ENCODE data around the gene OGDHL. TPM values are rescaled to one million over a fixed set of nuclear protein-coding genes. Genes with fewer than 3 reads are reported as not detected.
A peak's percentile ranks its signal among the peaks of the same experiment; 100 is the strongest.
"Not testable (repeated sequence)": the region's sequence is repeated elsewhere in the genome, so short reads cannot be mapped to it uniquely, and the experiment has no call there.

The OGDHL gene
- total RNA-seq: 1.2 and 2.8 TPM in 2 replicates

GRCh38 chr10:49761789-49762565 lies at the start of gene OGDHL:
OGDHL (minus strand) TSS chr10:49762323; CDS start chr10:49758592, 3,731 bp downstream.
- Mint-ChIP-seq H3K4me1 (ENCODE audit: low read depth) (no peaks in the 10 kb centered on the region), H3K9me3 (no peaks in the 10 kb centered on the region), H3K36me3 (ENCODE audit: low read depth) (no peaks in the 10 kb centered on the region), H3K27me3 (ENCODE audit: insufficient read depth) (peaks cover 4% of the 10 kb centered on the region), H3K4me3 (peak within 1 kb of the TSS; percentile 32), H3K27ac (no peak within 1 kb of the TSS)
- DNase-seq (ENCODE audit: low spot score): peak; percentile 42
- intact Hi-C loops (cut with micrococcal nuclease): loop anchor here (1.0 kb wide), 1 partner anchor 155 kb away; no protein-coding TSS in a partner anchor

- H3K27me3 Mint-ChIP-seq (ENCODE audit: insufficient read depth): peaks cover 6% of the 10 kb centered on the region
- no peak overlapping the region for H3K27ac Mint-ChIP-seq
- intact Hi-C loops (cut with micrococcal nuclease): no loop called here
- no peak for DNase-seq (ENCODE audit: low spot score)
- no peak overlapping the region for H3K4me3 Mint-ChIP-seq
- H3K4me1 Mint-ChIP-seq (ENCODE audit: low read depth): no peaks in the 10 kb centered on the region
- peaks cover 7% of the 10 kb centered on the region for H3K9me3 Mint-ChIP-seq
- H3K36me3 Mint-ChIP-seq (ENCODE audit: low read depth): no peaks in the 10 kb centered on the region
These were observed 41.9 kb upstream of the OGDHL start for GRCh38 chr10:49803988-49804387.

GRCh38 chr10:49798275-49798674 lies 36.2 kb upstream of the OGDHL start:
- H3K36me3 Mint-ChIP-seq (ENCODE audit: low read depth): no peaks in the 10 kb centered on the region
- H3K27ac Mint-ChIP-seq: no peak overlapping the region
- DNase-seq (ENCODE audit: low spot score): no peak
- peaks cover 4% of the 10 kb centered on the region for H3K27me3 Mint-ChIP-seq (ENCODE audit: insufficient read depth)
- H3K4me1 Mint-ChIP-seq (ENCODE audit: low read depth): no peaks in the 10 kb centered on the region
- H3K4me3 Mint-ChIP-seq: no peak overlapping the region
- intact Hi-C loops (cut with micrococcal nuclease): no loop called here
- no peaks in the 10 kb centered on the region for H3K9me3 Mint-ChIP-seq

GRCh38 chr10:49791100-49791499 lies 29.0 kb upstream of the OGDHL start:
- no peaks in the 10 kb centered on the region for H3K27me3 Mint-ChIP-seq (ENCODE audit: insufficient read depth)
- intact Hi-C loops (cut with micrococcal nuclease): no loop called here
- no peaks in the 10 kb centered on the region for H3K9me3 Mint-ChIP-seq
- no peaks in the 10 kb centered on the region for H3K4me1 Mint-ChIP-seq (ENCODE audit: low read depth)
- DNase-seq (ENCODE audit: low spot score): no peak
- H3K4me3 Mint-ChIP-seq: no peak overlapping the region
- no peak overlapping the region for H3K27ac Mint-ChIP-seq
- no peaks in the 10 kb centered on the region for H3K36me3 Mint-ChIP-seq (ENCODE audit: low read depth)

GRCh38 chr10:49784681-49785080 lies 22.6 kb upstream of the OGDHL start:
- Mint-ChIP-seq H3K36me3 (ENCODE audit: low read depth) (no peaks in the 10 kb centered on the region), H3K4me3 (no peak overlapping the region), H3K9me3 (no peaks in the 10 kb centered on the region), H3K27ac (no peak overlapping the region), H3K27me3 (ENCODE audit: insufficient read depth) (peaks cover 3% of the 10 kb centered on the region), H3K4me1 (ENCODE audit: low read depth) (no peaks in the 10 kb centered on the region)
- DNase-seq (ENCODE audit: low spot score): no peak
- intact Hi-C loops (cut with micrococcal nuclease): loop anchor here (5.0 kb wide), 1 partner anchor 1212 kb away; no protein-coding TSS in a partner anchor

- intact Hi-C loops (cut with micrococcal nuclease): no loop called here
- Mint-ChIP-seq H3K4me1 (ENCODE audit: low read depth) (no peaks in the 10 kb centered on the region), H3K27ac (no peak overlapping the region), H3K36me3 (ENCODE audit: low read depth) (no peaks in the 10 kb centered on the region), H3K4me3 (no peak overlapping the region), H3K27me3 (ENCODE audit: insufficient read depth) (peaks cover 3% of the 10 kb centered on the region), H3K9me3 (no peaks in the 10 kb centered on the region)
- DNase-seq (ENCODE audit: low spot score): no peak
These were observed 21.5 kb upstream of the OGDHL start for GRCh38 chr10:49783645-49784044.

GRCh38 chr10:49781247-49781646 lies 19.1 kb upstream of the OGDHL start:
- Mint-ChIP-seq H3K36me3 (ENCODE audit: low read depth) (no peaks in the 10 kb centered on the region), H3K27me3 (ENCODE audit: insufficient read depth) (peaks cover 3% of the 10 kb centered on the region), H3K4me3 (no peak overlapping the region), H3K9me3 (no peaks in the 10 kb centered on the region), H3K27ac (no peak overlapping the region), H3K4me1 (ENCODE audit: low read depth) (no peaks in the 10 kb centered on the region)
- intact Hi-C loops (cut with micrococcal nuclease): no loop called here
- no peak for DNase-seq (ENCODE audit: low spot score)

- intact Hi-C loops (cut with micrococcal nuclease): no loop called here
- H3K36me3 Mint-ChIP-seq (ENCODE audit: low read depth): no peaks in the 10 kb centered on the region
- H3K27me3 Mint-ChIP-seq (ENCODE audit: insufficient read depth): peaks cover 2% of the 10 kb centered on the region
- H3K27ac Mint-ChIP-seq: no peak overlapping the region
- H3K9me3 Mint-ChIP-seq: no peaks in the 10 kb centered on the region
- no peak for DNase-seq (ENCODE audit: low spot score)
- H3K4me1 Mint-ChIP-seq (ENCODE audit: low read depth): no peaks in the 10 kb centered on the region
- no peak overlapping the region for H3K4me3 Mint-ChIP-seq
These were observed 16.1 kb upstream of the OGDHL start for GRCh38 chr10:49778197-49778596.

GRCh38 chr10:49776851-49777250 lies 14.7 kb upstream of the OGDHL start:
- no peak for DNase-seq (ENCODE audit: low spot score)
- intact Hi-C loops (cut with micrococcal nuclease): no loop called here
- no peaks in the 10 kb centered on the region for H3K9me3 Mint-ChIP-seq
- no peaks in the 10 kb centered on the region for H3K4me1 Mint-ChIP-seq (ENCODE audit: low read depth)
- no peaks in the 10 kb centered on the region for H3K36me3 Mint-ChIP-seq (ENCODE audit: low read depth)
- H3K4me3 Mint-ChIP-seq: no peak overlapping the region
- peaks cover 6% of the 10 kb centered on the region for H3K27me3 Mint-ChIP-seq (ENCODE audit: insufficient read depth)
- H3K27ac Mint-ChIP-seq: no peak overlapping the region

- Mint-ChIP-seq H3K27ac (no peak overlapping the region), H3K9me3 (no peaks in the 10 kb centered on the region), H3K4me1 (ENCODE audit: low read depth) (no peaks in the 10 kb centered on the region), H3K4me3 (no peak overlapping the region), H3K36me3 (ENCODE audit: low read depth) (no peaks in the 10 kb centered on the region), H3K27me3 (ENCODE audit: insufficient read depth) (peaks cover 14% of the 10 kb centered on the region)
- intact Hi-C loops (cut with micrococcal nuclease): no loop called here
- no peak for DNase-seq (ENCODE audit: low spot score)
These were observed 12.9 kb upstream of the OGDHL start for GRCh38 chr10:49775014-49775413.

- H3K36me3 Mint-ChIP-seq (ENCODE audit: low read depth); DNase-seq (ENCODE audit: low spot score); intact Hi-C loops (cut with micrococcal nuclease); H3K4me3 Mint-ChIP-seq; H3K27ac Mint-ChIP-seq; H3K9me3 Mint-ChIP-seq; H3K4me1 Mint-ChIP-seq (ENCODE audit: low read depth): not testable (repeated sequence)
- H3K27me3 Mint-ChIP-seq (ENCODE audit: insufficient read depth): peaks cover 17% of the 10 kb centered on the region
These were observed 10.8 kb upstream of the OGDHL start for GRCh38 chr10:49772944-49773343.

GRCh38 chr10:49771046-49771445 lies 8.9 kb upstream of the OGDHL start:
- not testable (repeated sequence) for H3K9me3 Mint-ChIP-seq

GRCh38 chr10:49769692-49770091 lies 7.6 kb upstream of the OGDHL start:
- no peak overlapping the region for H3K4me3 Mint-ChIP-seq
- intact Hi-C loops (cut with micrococcal nuclease): no loop called here
- H3K4me1 Mint-ChIP-seq (ENCODE audit: low read depth): no peaks in the 10 kb centered on the region

More at GRCh38 chr10:49771046-49771445, 8.9 kb upstream of the OGDHL start:
- DNase-seq (ENCODE audit: low spot score); H3K36me3 Mint-ChIP-seq (ENCODE audit: low read depth); H3K4me1 Mint-ChIP-seq (ENCODE audit: low read depth); H3K4me3 Mint-ChIP-seq; intact Hi-C loops (cut with micrococcal nuclease); H3K27ac Mint-ChIP-seq: not testable (repeated sequence)
- H3K27me3 Mint-ChIP-seq (ENCODE audit: insufficient read depth): peaks cover 24% of the 10 kb centered on the region

More at GRCh38 chr10:49769692-49770091, 7.6 kb upstream of the OGDHL start:
- Mint-ChIP-seq H3K9me3 (no peaks in the 10 kb centered on the region), H3K27me3 (ENCODE audit: insufficient read depth) (peaks cover 26% of the 10 kb centered on the region), H3K36me3 (ENCODE audit: low read depth) (no peaks in the 10 kb centered on the region), H3K27ac (no peak overlapping the region)
- DNase-seq (ENCODE audit: low spot score): no peak

Data from activated T-helper 1 cell treated with anti-CD3 and anti-CD28 coated beads, Interleukin-12 subunit alpha, Interleukin-12 subunit beta, Interleukin-2, Interleukin-4 antibody, amounts not matched to agents 30 ng/mL and 10 ng/mL and 1 ng/mL, durations not matched to agents 14 hours and 24 hours and 36 hours (primary cell).